NCI-H2081 treated with DMSO at 0.1 percent for 48 hours (cell line): ENCODE results near the gene SPACA6.
"Not testable (repeated sequence)": the region's sequence is repeated elsewhere in the genome, so short reads cannot be mapped to it uniquely, and the experiment has no call there.

Experiments used
- DNase-seq: peaks from one replicate; lab custom pipeline; 2025; lab: John Stamatoyannopoulos, UW

SPACA6 gene, protein sequence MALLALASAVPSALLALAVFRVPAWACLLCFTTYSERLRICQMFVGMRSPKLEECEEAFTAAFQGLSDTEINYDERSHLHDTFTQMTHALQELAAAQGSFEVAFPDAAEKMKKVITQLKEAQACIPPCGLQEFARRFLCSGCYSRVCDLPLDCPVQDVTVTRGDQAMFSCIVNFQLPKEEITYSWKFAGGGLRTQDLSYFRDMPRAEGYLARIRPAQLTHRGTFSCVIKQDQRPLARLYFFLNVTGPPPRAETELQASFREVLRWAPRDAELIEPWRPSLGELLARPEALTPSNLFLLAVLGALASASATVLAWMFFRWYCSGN

DNA sequence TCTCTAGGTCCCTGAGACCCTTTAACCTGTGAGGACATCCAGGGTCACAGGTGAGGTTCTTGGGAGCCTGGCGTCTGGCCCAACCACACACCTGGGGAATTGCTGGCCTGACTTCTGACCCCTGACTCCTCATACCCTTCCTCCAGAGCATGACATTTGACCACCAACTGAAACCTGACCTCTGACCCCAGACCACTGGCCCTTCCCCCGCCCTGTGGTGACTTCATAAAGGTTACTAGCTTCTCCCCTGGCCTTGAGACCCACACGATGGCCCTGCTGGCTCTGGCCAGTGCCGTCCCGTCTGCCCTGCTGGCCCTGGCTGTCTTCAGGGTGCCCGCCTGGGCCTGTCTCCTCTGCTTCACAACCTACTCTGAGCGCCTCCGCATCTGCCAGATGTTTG, at the start of gene SPACA6:
SPACA6 (plus strand) TSS at position 71 of the 400 bp plus-strand sequence; CDS start at position 268, 197 bp downstream.
- DNase-seq = no peak

DNA sequence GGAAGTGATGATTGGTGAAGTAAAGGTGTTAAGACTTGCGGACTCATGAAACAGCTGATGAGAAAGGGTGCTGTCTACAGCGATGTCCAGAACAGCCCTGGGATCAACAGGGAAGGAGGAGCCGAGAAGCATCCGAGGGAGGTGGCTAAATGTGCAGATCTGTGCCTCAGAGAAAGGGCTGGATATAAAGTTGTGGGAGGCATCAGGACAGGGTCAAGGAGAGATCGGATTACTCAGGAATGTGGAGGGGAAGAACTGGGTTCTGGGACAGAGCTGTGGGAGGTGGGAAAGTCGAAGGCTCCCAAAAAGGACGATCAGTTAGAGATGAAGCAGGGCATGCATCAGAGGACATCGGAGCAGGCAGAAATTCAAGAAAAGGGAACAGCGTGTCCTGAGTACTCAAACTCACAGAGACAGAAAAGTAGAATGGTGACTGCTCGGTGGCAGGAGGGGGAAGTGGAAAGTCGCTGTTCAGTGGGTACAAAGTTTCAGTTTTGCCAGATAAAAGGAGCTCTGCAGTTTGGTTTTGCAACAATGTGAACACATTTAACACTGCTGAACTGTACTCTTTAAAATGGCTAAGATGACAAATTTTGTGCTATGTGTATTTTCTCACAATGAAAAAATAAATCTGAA, 48.4 kb upstream of the SPACA6 start:
- DNase-seq = no peak

DNA sequence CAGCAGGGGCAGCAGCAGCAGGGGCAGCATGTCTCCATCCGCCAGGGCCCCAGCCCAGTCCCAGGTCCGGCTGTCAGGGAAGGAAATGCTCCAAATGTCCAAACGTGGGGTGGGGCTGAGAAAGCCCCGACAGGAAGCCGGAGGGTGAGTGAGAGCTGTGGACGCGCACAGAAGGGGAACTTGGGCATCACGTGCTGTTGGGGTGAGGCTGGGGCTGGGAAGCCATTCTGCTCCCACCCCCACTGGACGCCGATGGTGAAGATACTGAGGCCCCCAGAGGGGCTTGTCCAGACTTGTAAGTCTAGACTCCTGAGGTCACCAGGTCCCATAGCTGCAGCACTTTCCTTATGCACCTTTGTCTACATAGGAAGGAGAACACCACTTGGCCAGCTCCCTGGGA, 46.4 kb upstream of the SPACA6 start, which contains the start of gene SIGLEC14:
SIGLEC14 (minus strand) TSS at position 96 of the 400 bp plus-strand sequence; CDS start at position 30, 66 bp downstream.
- not testable (repeated sequence) for DNase-seq

DNA sequence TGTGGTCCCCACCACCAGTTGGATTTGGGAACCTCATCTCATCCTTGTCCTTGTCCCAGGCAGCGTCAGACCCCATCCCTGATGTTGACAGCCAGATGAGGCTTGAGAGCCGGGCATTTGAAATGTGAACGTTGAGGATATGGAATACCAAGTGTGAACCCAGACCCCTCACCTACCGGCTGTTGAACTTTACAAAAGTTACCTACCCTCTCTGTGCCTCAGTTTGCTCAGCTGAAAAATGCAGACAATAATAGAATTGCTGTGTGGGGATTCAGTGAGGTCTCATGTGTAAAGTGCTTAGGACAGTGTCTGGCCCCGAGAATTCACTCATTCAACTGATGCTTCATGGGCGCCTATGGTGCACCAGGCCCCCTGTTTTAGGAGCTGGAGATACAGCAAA, 45.8 kb upstream of the SPACA6 start:
- DNase-seq = no peak

DNA sequence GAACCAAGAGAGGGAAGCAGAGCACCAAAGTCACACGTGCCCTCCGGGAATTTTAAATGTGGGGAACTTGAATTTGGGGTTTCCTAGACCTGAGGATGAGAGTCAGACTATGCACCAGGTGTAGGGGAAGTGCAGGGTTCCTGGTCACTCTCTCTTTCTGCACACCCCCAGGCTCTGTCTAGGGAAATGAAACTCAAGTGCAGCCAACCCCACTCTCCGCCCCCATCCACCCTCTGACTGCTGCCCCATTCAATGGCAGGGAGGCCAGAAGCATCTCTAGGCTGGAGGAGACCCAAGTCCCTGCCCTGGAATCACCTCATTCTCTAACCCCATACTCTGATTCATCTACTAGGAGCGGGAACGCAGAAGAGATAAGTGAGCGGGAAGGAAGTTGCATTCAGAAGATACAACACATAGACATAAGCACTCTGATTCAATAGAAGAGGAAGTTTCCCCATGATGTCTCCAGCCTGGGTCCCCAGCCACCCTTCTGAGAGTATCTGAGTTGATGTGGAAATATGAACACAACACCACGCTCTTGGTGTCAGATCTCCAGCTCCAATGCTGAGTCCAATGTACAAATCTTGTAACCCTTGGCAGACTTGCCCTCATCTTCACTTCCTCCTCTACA, 41.8 kb upstream of the SPACA6 start:
- no peak for DNase-seq

DNA sequence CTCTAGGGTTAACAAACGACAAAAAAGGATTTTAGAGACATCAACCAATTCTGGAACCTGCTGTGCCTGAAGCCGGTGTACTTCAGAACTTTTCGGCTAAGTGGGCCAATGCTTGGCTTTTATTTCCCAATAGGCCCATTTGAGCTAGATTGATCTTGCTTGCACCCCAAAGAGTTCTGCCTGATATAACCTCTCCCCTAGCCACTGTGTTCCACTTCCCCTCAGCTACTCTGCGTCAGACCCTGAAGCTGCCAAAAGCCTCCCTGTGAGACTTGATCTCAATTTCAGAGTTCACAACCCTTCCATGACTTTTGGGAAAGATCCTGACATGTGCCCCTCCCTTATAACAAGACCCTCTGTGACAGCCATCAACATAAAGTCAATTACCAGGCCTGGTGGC, 40.9 kb upstream of the SPACA6 start:
- no peak for DNase-seq

DNA sequence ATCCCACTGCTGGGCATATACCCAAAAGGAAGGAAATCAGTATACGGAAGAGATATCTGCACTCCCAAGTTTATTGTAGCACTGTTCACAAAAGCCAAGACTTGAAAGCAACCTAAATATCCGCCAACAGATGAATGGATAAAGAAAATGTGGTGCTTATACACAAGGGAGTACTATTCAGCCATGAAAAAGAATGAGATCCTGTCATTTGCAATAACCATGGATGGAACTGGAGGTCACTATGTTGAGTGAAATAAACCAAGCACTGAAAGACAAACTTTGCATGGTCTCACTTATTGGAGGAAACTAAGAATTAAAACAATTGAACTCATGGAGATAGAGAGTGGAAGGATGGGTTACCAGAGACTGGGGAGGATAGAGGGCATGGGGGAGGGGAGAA, 40.0 kb upstream of the SPACA6 start:
- DNase-seq = no peak

DNA sequence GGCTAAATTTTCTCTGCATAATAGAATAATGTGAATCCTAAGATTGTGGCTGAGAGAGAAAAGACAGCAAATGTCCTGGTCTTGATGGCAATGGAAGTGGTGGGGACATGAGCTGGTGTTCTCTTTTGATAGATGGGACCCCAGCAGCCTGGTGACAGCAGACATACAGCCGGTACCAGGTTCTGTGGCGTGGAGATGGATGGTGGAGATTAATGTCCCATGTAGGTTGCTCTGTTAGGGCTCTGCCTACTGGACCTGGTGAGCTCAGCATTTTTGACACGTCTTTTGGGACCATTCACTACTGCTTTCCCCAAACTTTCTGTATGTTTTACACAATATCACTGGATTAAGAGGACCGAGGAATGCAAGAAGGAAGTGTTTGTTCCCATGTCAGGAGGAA, 38.3 kb upstream of the SPACA6 start:
- DNase-seq = no peak

DNA sequence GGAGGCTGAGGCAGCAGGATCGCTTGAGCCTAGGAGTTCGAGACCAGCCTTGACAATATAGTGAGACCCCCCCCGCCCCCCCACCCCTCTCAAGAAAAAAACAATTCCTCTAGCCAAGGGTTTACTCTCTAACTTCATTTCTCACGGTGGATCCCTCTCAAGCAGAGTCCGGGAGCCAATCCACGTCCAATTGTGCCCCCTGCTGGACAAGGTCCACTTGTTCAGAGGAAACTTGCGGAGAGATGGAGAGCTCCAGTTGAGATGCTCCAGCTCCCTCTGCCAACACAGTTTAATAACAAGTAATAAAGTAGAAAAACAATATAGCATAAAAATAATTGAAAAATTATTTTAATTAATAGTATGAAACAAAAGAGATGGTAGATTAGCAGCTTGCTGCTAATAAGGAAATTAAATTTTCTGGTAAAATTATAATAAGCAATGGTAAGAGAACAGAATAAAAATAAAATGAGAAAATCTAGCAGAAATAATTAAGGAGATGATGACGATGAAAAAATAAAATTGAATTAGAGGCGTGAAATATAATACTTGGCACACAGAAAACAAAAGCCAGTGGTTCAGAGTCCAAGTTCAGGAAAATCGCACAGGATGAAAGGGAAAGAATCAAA, 32.0 kb upstream of the SPACA6 start:
- DNase-seq = no peak

DNA sequence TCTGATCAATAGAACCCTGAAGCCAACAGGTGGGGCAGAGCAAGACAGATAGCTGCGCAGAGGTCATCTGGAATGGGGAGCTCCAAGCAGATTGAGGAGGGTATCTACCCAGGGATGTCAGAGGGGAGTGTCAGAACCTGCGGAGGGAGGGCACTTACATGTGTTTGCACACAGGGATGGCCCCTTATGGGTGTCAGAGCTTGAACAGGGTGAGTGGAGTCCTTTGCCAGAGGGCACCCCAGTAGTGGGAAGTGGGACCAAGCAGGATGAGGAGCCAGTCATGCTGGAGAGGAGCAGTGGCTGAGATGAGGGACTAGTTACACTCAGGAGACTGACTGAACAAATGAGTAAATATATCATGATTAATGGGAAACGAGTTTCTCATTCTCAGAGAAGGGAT, 29.5 kb upstream of the SPACA6 start:
- no peak for DNase-seq

DNA sequence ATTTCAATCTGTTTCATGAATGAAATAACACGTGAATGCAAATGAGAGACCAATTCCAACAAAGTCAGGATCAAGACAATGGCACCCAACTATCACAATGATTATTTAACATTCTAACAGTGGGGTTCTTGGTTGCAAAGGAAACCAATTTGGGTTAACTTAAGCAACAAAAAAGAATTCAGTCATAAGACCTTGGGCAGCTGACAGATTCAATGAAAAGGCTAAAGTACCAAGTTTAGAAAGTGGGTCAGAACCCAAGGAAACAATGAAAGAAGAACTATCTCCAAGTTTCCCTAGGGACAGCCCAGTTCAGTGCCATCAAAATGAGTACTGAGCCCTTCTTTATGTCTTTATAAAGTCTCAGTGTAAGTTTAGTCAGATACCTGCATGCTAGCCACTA, 29.0 kb upstream of the SPACA6 start:
- DNase-seq = no peak

DNA sequence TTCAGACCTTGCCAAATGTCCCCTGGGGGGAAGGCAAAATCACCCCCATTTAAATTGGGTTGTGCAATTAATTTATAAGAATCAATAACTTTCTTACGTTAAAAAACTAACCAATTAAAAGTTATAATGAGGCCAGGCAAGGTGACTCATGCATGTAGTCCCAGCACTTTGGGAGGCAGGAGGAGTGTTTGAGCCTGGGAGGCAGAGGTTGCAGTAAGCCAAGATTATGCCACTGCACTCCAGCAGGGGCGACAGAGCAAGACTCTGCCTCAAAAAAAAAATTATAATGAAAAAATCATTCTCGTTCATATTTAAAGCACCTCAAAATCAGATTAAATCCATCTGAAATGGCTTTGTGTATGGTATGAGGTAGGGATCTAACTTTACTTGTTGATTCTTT, 28.1 kb upstream of the SPACA6 start:
- no peak for DNase-seq

DNA sequence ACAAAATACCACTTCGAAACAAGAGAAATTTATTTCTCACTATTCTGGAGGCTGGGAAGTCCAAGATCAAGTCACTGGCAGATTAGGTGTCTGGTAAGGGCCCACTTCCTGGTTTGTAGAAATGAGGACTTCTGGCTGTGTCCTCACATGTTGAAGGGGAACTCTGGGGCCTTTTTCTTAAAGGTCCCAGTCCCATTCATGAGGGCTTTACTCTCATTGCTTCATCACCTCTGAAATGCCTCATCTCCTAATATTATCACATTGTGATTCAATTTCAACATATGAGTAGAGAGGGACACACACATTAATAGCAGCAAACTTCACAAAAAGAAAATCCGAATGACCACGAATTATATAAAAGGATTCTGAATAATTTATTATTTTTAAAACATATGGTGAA, 24.9 kb upstream of the SPACA6 start:
- no peak for DNase-seq

DNA sequence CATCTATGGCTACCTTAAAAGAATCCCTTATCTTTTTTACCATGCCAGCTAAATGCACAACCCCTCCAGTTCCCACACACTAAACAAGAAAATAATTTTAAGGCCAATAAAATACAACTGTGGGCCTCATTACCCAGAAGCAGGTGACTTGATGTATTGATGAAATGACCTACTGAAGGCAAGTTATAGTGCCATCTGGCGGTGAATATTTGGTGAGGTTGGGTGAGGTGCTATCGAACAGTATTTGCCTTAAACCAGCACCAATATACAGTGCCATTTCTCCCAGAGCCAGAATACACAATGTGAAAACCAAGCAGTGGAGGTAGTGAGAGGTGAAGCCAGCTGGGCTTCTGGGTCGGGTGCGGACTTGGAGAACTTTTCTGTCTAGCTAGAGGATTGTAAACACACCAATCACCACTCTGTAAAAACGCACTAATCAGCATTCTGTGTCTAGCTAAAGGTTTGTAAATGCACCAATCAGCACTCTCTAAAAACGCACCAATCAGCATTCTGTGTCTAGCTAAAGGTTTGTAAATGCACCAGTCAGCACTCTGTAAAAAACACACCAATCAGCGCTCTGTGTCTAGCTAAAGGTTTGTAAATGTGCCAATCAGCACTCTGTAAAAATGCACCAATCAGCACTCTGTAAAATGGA, 17.1 kb upstream of the SPACA6 start:
- DNase-seq = not testable (repeated sequence)

DNA sequence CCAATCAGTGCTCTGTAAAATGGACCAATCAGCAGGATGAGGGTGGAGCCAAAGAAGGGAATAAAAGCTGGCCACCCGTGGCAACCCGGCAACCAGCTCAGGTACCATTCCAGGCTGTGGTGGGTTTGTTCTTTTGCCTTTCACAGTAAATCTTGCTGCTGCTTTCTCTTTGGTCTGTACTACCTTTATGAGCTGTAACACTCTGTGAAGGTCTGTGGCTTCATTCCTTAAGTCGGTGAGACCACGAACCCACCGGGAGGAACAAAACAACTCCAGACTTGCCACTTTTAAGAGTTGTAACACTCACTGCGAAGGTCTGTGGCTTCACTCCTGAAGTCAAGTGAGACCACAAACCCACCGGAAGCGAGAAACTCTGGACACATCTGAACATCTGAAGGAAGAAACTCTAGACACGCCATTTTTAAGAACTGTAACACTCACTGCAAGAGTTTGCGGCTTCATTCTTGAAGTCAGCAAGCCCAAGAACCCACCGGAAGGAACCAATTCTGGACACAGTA, 16.5 kb upstream of the SPACA6 start:
- no peak for DNase-seq

DNA sequence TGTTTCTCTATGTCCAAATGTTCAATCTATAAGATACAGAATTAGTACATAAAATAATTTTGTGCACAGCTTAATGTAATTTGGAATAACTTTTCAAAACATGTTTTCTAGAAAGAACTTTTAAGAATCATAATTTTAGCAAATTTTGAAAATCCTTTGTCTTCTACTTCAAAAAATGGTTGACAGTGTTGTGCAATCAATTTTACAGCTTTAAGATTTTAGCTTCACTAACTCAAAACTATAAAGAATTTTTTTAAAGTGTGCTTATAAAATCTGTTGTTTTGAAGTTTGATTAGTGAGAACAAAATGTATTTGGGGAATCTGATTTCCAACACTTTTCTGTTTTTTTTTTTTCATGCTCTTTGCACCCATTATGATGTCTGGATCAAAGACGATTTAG, 12.7 kb upstream of the SPACA6 start:
- DNase-seq = no peak

DNA sequence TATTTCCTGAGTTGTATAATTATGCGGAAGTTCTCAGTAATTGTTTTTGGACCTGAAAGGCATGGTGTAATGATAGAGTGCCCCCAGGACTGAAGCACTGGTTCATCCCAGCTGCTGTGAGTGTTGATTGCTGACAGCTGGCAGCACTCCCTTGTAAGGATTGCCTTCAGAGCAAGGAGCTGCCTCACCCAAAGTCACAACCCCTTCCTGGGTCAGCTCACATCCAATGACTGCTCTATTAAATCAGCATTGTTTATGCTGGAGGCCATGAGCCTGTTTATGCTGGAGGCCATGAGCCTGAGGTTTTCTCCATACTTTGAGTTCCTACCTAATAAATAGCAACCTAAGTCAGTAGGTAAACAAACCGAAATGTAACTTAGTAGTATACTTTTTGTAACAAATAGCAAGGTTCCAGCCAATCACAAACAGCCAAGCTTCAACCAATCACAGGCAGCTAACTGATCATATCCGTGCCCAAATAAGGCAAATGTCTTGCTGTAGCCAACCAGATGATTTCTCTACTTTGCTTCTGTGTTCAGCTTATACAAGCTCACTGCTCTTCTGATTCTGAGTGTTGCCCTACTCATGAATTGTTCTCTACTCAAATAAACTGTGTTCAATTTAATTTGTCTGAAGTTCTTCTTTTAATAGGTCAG, 11.7 kb upstream of the SPACA6 start:
- DNase-seq = no peak

DNA sequence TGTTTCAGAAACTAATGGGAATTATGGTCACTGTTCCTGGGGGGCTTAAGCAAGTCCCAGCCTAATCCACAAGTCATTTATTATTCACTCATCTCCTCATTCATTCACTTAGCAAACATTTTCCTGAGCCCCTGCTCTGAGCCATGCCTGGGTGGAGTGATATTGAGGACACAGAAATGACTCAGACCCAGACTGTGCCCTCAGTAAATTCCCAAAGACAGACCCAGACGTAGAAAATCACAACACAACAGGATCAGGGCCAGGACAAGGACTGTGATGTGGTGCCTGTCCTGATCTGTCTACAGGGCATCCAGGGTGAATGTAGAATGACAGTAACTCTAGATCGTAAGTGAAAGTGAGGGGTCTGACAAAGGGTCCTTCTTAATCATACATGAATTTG, 7.0 kb upstream of the SPACA6 start:
- no peak for DNase-seq

DNA sequence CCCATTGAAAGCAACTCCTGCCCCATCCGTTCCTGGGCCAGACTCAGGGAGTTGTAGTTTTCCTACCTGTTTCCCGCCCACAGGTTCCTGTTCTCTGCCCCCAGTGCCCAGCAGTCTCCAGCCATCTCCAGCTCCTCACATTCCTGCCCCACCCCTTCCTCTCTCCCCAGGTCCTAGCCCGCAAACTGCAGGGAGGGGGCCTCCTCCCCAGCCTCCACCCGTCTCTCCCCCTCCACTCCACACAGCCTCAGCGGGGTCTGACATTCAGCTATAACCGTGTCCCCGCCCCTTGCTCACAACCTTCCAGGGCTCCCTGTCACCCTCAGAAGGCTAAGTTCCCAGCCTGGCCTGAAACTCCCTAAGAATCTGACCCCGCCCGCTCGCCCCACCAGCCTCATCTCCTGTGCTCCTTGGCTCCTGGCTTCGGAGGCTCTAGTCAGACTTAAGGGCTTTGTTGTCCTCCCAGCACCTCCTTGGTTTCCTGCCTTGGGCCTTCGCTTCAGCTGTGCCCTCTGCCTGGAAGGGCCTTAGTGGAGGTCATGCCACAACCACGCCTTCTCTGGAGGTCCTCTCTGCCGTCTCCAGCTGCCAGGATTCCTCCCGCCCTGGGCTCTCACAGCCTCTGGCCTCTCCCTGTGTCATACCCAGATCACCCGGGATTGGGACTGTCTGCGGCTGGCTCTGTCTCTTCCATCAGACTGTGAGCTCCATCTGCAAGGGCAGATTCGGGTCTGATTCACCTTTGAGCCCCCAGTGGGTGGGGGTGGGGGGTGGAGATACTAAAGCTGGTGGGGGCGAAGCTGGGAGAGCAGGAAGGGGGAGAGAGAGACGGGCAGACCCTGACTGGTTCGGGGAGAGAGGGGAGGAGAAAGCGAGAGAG, 5.1 kb upstream of the SPACA6 start:
- no peak for DNase-seq
